ENCODE results near the gene ZC3H14. TPM values are rescaled to one million over a fixed set of nuclear protein-coding genes. Genes with fewer than 3 reads are reported as not detected.

ZC3H14 gene
- total and polyA plus RNA-seq, 5 donors from 2014 or later: 39.8 to 50.8 (median 44.8) TPM

- DNase-seq: no peak
- no peak for ATAC-seq (ENCODE audit: low read depth in 2 of 2)
- Histone ChIP-seq H3K27me3 (ENCODE audit: control insufficient read depth, insufficient read depth, low read length) (no peaks in the 10 kb centered on the region), H3K9me3 (ENCODE audit: control insufficient read depth in 2 of 2, low read length in 2 of 2) (no peaks in the 10 kb centered on the region), H3K4me1 (ENCODE audit: control insufficient read depth, insufficient read depth, low read length, poor library complexity, severe bottlenecking) (peaks cover 16% of the 10 kb centered on the region), H3K4me3 (ENCODE audit: low read depth, low read length) (no peak overlapping the region), H3K36me3 (ENCODE audit: control insufficient read depth, insufficient read depth, low read length) (peaks cover 50% of the 10 kb centered on the region), H3K27ac (ENCODE audit: insufficient read depth, low read length, poor library complexity, severe bottlenecking) (no peak overlapping the region)
- H3K9me3 Mint-ChIP-seq: peaks cover 0 to 1% (median 0%) of the 10 kb centered on the region in 7 donors
- H3K27ac Mint-ChIP-seq: peak overlapping the region in 2 of 3 donors; percentile 14 to 57
- H3K4me1 Mint-ChIP-seq: peaks cover 21 to 45% (median 34%) of the 10 kb centered on the region in 4 donors
- peaks cover 56% of the 10 kb centered on the region for H3K36me3 Mint-ChIP-seq
- no peak overlapping the region for H3K4me3 Mint-ChIP-seq
- no peaks in the 10 kb centered on the region for H3K27me3 Mint-ChIP-seq
Measured at GRCh38 chr14:88598097-88598675, 35.3 kb downstream of the ZC3H14 start.

- peak overlapping the region in 2 of 4 donors; percentile 20 to 22 for H3K4me3 Mint-ChIP-seq
- no peak overlapping the region for H3K27ac ChIP-seq (ENCODE audit: insufficient read depth, low read length, poor library complexity, severe bottlenecking)
- H3K4me1 ChIP-seq (ENCODE audit: control insufficient read depth, insufficient read depth, low read length, poor library complexity, severe bottlenecking): peaks cover 16% of the 10 kb centered on the region
- peaks cover 0 to 1% (median 0%) of the 10 kb centered on the region in 7 donors for H3K9me3 Mint-ChIP-seq
- peak overlapping the region; percentile 47 for H3K4me3 ChIP-seq (ENCODE audit: low read depth, low read length)
- no peak for DNase-seq
- H3K4me1 Mint-ChIP-seq: peaks cover 21 to 50% (median 35%) of the 10 kb centered on the region in 4 donors
- peak overlapping the region; percentile 91 to 95 (median 93) for H3K27ac Mint-ChIP-seq
- H3K27me3 ChIP-seq (ENCODE audit: control insufficient read depth, insufficient read depth, low read length): no peaks in the 10 kb centered on the region
- H3K36me3 Mint-ChIP-seq: peaks cover 58% of the 10 kb centered on the region
- H3K36me3 ChIP-seq (ENCODE audit: control insufficient read depth, insufficient read depth, low read length): peaks cover 51% of the 10 kb centered on the region
- no peak for ATAC-seq (ENCODE audit: low read depth in 2 of 2)
- H3K27me3 Mint-ChIP-seq: no peaks in the 10 kb centered on the region
- no peaks in the 10 kb centered on the region for H3K9me3 ChIP-seq (ENCODE audit: control insufficient read depth in 2 of 2, low read length in 2 of 2)
Measured at GRCh38 chr14:88599326-88599725, 36.5 kb downstream of the ZC3H14 start.

- Histone ChIP-seq H3K27ac (ENCODE audit: insufficient read depth, low read length, poor library complexity, severe bottlenecking) (no peak overlapping the region), H3K36me3 (ENCODE audit: control insufficient read depth, insufficient read depth, low read length) (peaks cover 47% of the 10 kb centered on the region), H3K9me3 (ENCODE audit: control insufficient read depth in 2 of 2, low read length in 2 of 2) (no peaks in the 10 kb centered on the region), H3K4me3 (ENCODE audit: low read depth, low read length) (peak overlapping the region; percentile 47), H3K27me3 (ENCODE audit: control insufficient read depth, insufficient read depth, low read length) (no peaks in the 10 kb centered on the region), H3K4me1 (ENCODE audit: control insufficient read depth, insufficient read depth, low read length, poor library complexity, severe bottlenecking) (peaks cover 16% of the 10 kb centered on the region)
- Mint-ChIP-seq H3K4me3 (peak overlapping the region; percentile 5 to 64 (median 21)), H3K9me3 (peaks cover 0 to 1% (median 0%) of the 10 kb centered on the region in 7 donors), H3K27me3 (no peaks in the 10 kb centered on the region), H3K36me3 (peaks cover 58% of the 10 kb centered on the region), H3K27ac (peak overlapping the region; percentile 91 to 95 (median 93)), H3K4me1 (peaks cover 21 to 50% (median 35%) of the 10 kb centered on the region in 4 donors)
- peak; percentile 31 to 38 for ATAC-seq (ENCODE audit: low read depth in 2 of 2)
- peak in 2 of 3 donors; percentile 2 to 74 for DNase-seq
Measured at GRCh38 chr14:88599761-88600439, 37.1 kb downstream of the ZC3H14 start.

- Histone ChIP-seq H3K4me3 (ENCODE audit: low read depth, low read length) (no peak overlapping the region), H3K36me3 (ENCODE audit: control insufficient read depth, insufficient read depth, low read length) (peaks cover 62% of the 10 kb centered on the region), H3K9me3 (ENCODE audit: control insufficient read depth in 2 of 2, low read length in 2 of 2) (no peaks in the 10 kb centered on the region), H3K4me1 (ENCODE audit: control insufficient read depth, insufficient read depth, low read length, poor library complexity, severe bottlenecking) (peaks cover 14% of the 10 kb centered on the region), H3K27ac (ENCODE audit: insufficient read depth, low read length, poor library complexity, severe bottlenecking) (no peak overlapping the region), H3K27me3 (ENCODE audit: control insufficient read depth, insufficient read depth, low read length) (no peaks in the 10 kb centered on the region)
- no peaks in the 10 kb centered on the region for H3K27me3 Mint-ChIP-seq
- H3K36me3 Mint-ChIP-seq: peaks cover 55% of the 10 kb centered on the region
- ATAC-seq (ENCODE audit: low read depth in 2 of 2) (no peak), DNase-seq (no peak)
- H3K4me3 Mint-ChIP-seq: no peak overlapping the region
- no peak overlapping the region for H3K27ac Mint-ChIP-seq
- peaks cover 0 to 1% (median 0%) of the 10 kb centered on the region in 7 donors for H3K9me3 Mint-ChIP-seq
- H3K4me1 Mint-ChIP-seq: peaks cover 21 to 40% (median 30%) of the 10 kb centered on the region in 4 donors
Measured at GRCh38 chr14:88604212-88604611, 41.4 kb downstream of the ZC3H14 start.

- Histone ChIP-seq H3K36me3 (ENCODE audit: control insufficient read depth, insufficient read depth, low read length) (peaks cover 75% of the 10 kb centered on the region), H3K9me3 (ENCODE audit: control insufficient read depth in 2 of 2, low read length in 2 of 2) (no peaks in the 10 kb centered on the region), H3K4me1 (ENCODE audit: control insufficient read depth, insufficient read depth, low read length, poor library complexity, severe bottlenecking) (no peaks in the 10 kb centered on the region), H3K27me3 (ENCODE audit: control insufficient read depth, insufficient read depth, low read length) (no peaks in the 10 kb centered on the region), H3K4me3 (ENCODE audit: low read depth, low read length) (no peak overlapping the region), H3K27ac (ENCODE audit: insufficient read depth, low read length, poor library complexity, severe bottlenecking) (no peak overlapping the region)
- DNase-seq: no peak
- Mint-ChIP-seq H3K4me1 (peaks cover 10 to 27% (median 18%) of the 10 kb centered on the region in 4 donors), H3K9me3 (peaks cover 0 to 1% (median 0%) of the 10 kb centered on the region in 7 donors), H3K36me3 (peaks cover 61% of the 10 kb centered on the region), H3K27ac (peak overlapping the region in 1 of 3 donors; percentile 32), H3K4me3 (no peak overlapping the region), H3K27me3 (no peaks in the 10 kb centered on the region)
- no peak for ATAC-seq (ENCODE audit: low read depth in 2 of 2)
Measured at GRCh38 chr14:88605594-88605993, 42.8 kb downstream of the ZC3H14 start.

GRCh38 chr14:88607829-88608228, 45.0 kb downstream of the ZC3H14 start:
- Mint-ChIP-seq H3K27ac (no peak overlapping the region), H3K4me1 (peaks cover 9 to 18% (median 13%) of the 10 kb centered on the region in 4 donors), H3K4me3 (no peak overlapping the region), H3K36me3 (peaks cover 55% of the 10 kb centered on the region), H3K9me3 (no peaks in the 10 kb centered on the region), H3K27me3 (no peaks in the 10 kb centered on the region)
- DNase-seq (no peak), ATAC-seq (ENCODE audit: low read depth in 2 of 2) (no peak)
- Histone ChIP-seq H3K4me1 (ENCODE audit: control insufficient read depth, insufficient read depth, low read length, poor library complexity, severe bottlenecking) (no peaks in the 10 kb centered on the region), H3K4me3 (ENCODE audit: low read depth, low read length) (no peak overlapping the region), H3K27ac (ENCODE audit: insufficient read depth, low read length, poor library complexity, severe bottlenecking) (no peak overlapping the region), H3K27me3 (ENCODE audit: control insufficient read depth, insufficient read depth, low read length) (no peaks in the 10 kb centered on the region), H3K36me3 (ENCODE audit: control insufficient read depth, insufficient read depth, low read length) (peaks cover 80% of the 10 kb centered on the region), H3K9me3 (ENCODE audit: control insufficient read depth in 2 of 2, low read length in 2 of 2) (no peaks in the 10 kb centered on the region)

- DNase-seq (no peak), ATAC-seq (ENCODE audit: low read depth in 2 of 2) (no peak)
- Histone ChIP-seq H3K27ac (ENCODE audit: insufficient read depth, low read length, poor library complexity, severe bottlenecking) (no peak overlapping the region), H3K4me1 (ENCODE audit: control insufficient read depth, insufficient read depth, low read length, poor library complexity, severe bottlenecking) (no peaks in the 10 kb centered on the region), H3K36me3 (ENCODE audit: control insufficient read depth, insufficient read depth, low read length) (peaks cover 59% of the 10 kb centered on the region), H3K27me3 (ENCODE audit: control insufficient read depth, insufficient read depth, low read length) (no peaks in the 10 kb centered on the region), H3K4me3 (ENCODE audit: low read depth, low read length) (no peak overlapping the region), H3K9me3 (ENCODE audit: control insufficient read depth in 2 of 2, low read length in 2 of 2) (no peaks in the 10 kb centered on the region)
- Mint-ChIP-seq H3K36me3 (peaks cover 48% of the 10 kb centered on the region), H3K4me1 (peaks cover 9 to 10% (median 9%) of the 10 kb centered on the region in 4 donors), H3K27ac (peak overlapping the region in 1 of 3 donors; percentile 8), H3K9me3 (no peaks in the 10 kb centered on the region), H3K4me3 (no peak overlapping the region), H3K27me3 (no peaks in the 10 kb centered on the region)
Measured at GRCh38 chr14:88611878-88612277, 49.0 kb downstream of the ZC3H14 start.

All from CD4-positive, CD25-positive, alpha-beta regulatory T cell (primary cell).